Cardiac muscle cell (in vitro differentiated cells and primary cell): ENCODE data around the gene SCARB2. TPM values are rescaled to one million over a fixed set of nuclear protein-coding genes. Genes with fewer than 3 reads are reported as not detected.

Experiments used
- DNase-seq, 2 donors: peaks; one replicate each; pipeline versions ENCODE4 v3.0.0 to v3.0.0-alpha.2; 2010 to 2017; ENCODE audit warnings: low read depth in 1 of 2, low spot score in 1 of 2
- H3K27ac ChIP-seq: fragments of 200-600 bp; sonication (generic); 2 replicates; pipeline ENCODE4 v1.5.1; 2016
- H3K27me3 ChIP-seq: fragments of 200-600 bp; sonication (generic); 2 replicates; pipeline ENCODE4 v1.6.0; 2016; ENCODE audit warnings: control low read depth
- H3K36me3 ChIP-seq: fragments of 200-600 bp; sonication (generic); 2 replicates; pipeline ENCODE4 v1.5.1; 2016; ENCODE audit warnings: control low read depth
- H3K4me1 ChIP-seq: fragments of 200-600 bp; sonication (generic); 2 replicates; pipeline ENCODE4 v1.8.1; 2017; ENCODE audit warnings: low read depth, mild to moderate bottlenecking, mixed run types
- H3K4me3 ChIP-seq: fragments of 200-600 bp; sonication (generic); 2 replicates; pipeline ENCODE4 v1.5.1; 2016; ENCODE audit warnings: mild to moderate bottlenecking
- H3K9me3 ChIP-seq: fragments of 200-600 bp; sonication (generic); 2 replicates; pipeline ENCODE4 v1.5.1; 2017; ENCODE audit warnings: low read depth, mild to moderate bottlenecking, control low read depth
- CTCF ChIP-seq: IDR thresholded peaks from 2 replicates; pipeline ENCODE4 v1.5.1; 2012; ENCODE audit warnings: low read depth, mild to moderate bottlenecking, low read length
- polyA plus RNA-seq: library from polyadenylated mRNA; unstranded; fragments of >200 nt; fragmentation: Nextera tagmentation; extraction: Ambion mirVana; gene quantifications from 2 replicates; pipeline ENCODE4 v1.2.1, GENCODE V29; 2016
- total RNA-seq: library from RNA; depleted of rRNA; stranded (reverse); fragments of >200 nt; gene quantifications from 2 replicates; pipeline ENCODE4 v1.2.3, GENCODE V29; 2016

Gene SCARB2
- total and polyA plus RNA-seq, 2 experiments from 2014 or later: 40.5 to 78.6 TPM

- Histone ChIP-seq H3K4me3 (no peak overlapping the region), H3K27me3 (no peaks in the 10 kb centered on the region), H3K36me3 (no peaks in the 10 kb centered on the region), H3K27ac (no peak overlapping the region), H3K9me3 (no peaks in the 10 kb centered on the region), H3K4me1 (no peaks in the 10 kb centered on the region)
- no peak for TF ChIP-seq CTCF
- DNase-seq: no peak
These were observed 12.8 kb upstream of the SCARB2 start for GRCh38 chr4:76226418-76226817.

GRCh38 chr4:76224171-76224570 is 10.5 kb upstream of the SCARB2 start:
- no peak for DNase-seq
- no peak overlapping the region for H3K4me3 ChIP-seq
- no peaks in the 10 kb centered on the region for H3K4me1 ChIP-seq
- H3K9me3 ChIP-seq: no peaks in the 10 kb centered on the region
- H3K36me3 ChIP-seq: no peaks in the 10 kb centered on the region
- TF ChIP-seq CTCF: no peak
- H3K27me3 ChIP-seq: no peaks in the 10 kb centered on the region
- no peak overlapping the region for H3K27ac ChIP-seq

GRCh38 chr4:76219299-76220055 is 5.9 kb upstream of the SCARB2 start:
- H3K4me3 ChIP-seq: no peak overlapping the region
- no peak for TF ChIP-seq CTCF
- no peak overlapping the region for H3K27ac ChIP-seq
- no peaks in the 10 kb centered on the region for H3K27me3 ChIP-seq
- no peaks in the 10 kb centered on the region for H3K36me3 ChIP-seq
- H3K4me1 ChIP-seq: peaks cover 7% of the 10 kb centered on the region
- DNase-seq: peak in 1 of 2 donors; percentile 85
- no peaks in the 10 kb centered on the region for H3K9me3 ChIP-seq

DNA sequence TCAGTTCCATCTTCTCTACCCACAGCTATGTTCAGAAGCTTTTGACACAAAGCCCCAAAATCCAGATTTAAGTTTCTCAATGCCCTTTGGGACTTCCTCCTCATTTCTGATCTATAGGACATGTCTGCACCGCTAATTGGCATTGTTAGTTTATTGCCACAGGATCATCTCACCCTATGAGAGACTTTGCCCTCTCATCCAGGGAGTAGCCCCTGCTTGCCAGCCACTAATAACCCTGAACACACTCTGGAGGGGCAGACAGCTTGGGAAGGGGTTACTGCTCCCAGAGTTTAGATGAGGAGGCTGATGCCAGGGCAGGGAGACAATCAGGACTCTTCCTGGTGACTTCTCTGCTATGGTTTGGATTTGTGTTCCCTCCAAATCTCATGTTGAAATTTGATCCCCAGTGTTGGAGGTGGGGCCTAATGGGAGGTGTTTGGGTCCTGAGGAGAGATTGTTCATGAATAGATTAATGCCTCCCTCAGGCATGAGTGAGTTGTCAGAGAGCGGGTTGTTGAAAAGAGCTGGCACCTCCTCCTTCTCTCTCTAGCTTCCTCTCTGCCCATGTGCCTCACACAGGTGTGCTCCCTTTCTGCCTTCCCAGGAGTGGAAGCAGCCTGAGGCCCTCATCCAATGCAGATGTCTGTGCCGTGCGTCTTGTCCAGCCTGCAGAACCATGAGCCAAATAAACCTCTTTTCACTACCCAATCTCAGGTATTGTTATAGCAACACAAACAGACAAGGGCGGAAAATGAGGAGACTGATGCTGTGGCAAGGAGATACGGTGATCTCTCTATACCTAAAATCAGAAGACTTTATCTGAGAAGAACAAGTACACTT is 3.6 kb upstream of the SCARB2 start:
- Histone ChIP-seq H3K36me3 (no peaks in the 10 kb centered on the region), H3K9me3 (no peaks in the 10 kb centered on the region), H3K4me1 (peaks cover 17% of the 10 kb centered on the region), H3K4me3 (no peak overlapping the region), H3K27ac (no peak overlapping the region), H3K27me3 (no peaks in the 10 kb centered on the region)
- no peak for TF ChIP-seq CTCF
- no peak for DNase-seq

GRCh38 chr4:76216524-76216923 is 2.9 kb upstream of the SCARB2 start:
- Histone ChIP-seq H3K4me1 (peaks cover 23% of the 10 kb centered on the region), H3K27ac (no peak overlapping the region), H3K36me3 (no peaks in the 10 kb centered on the region), H3K9me3 (no peaks in the 10 kb centered on the region), H3K4me3 (no peak overlapping the region), H3K27me3 (no peaks in the 10 kb centered on the region)
- TF ChIP-seq CTCF: no peak
- no peak for DNase-seq
